HepG2 (cell line): ENCODE measurements around the gene ITIH2. TPM values are rescaled to one million over a fixed set of nuclear protein-coding genes. Genes with fewer than 3 reads are reported as not detected.

ENCODE experiments used
- ATAC-seq: fragments of 200-7000 bp; cut with Tn5 transposase; 3 replicates; pipeline ENCODE4 v1.9.1; 2020; ENCODE audit warnings: mild to moderate bottlenecking, moderate library complexity
- BruUV-seq: library from RNA; stranded (reverse); fragments of 400-500 nt; replicated peaks from 2 replicates; lab custom pipeline; 2021; lab: Mats Ljungman, UMichigan
- CTCF ChIA-PET: fragments of 300-600 bp; formaldehyde crosslinking; extraction: SDS; loops from one replicate; lab custom pipeline; 2021; ENCODE audit warnings: low total read pairs, inconsistent platforms, low intra/inter-chr PET ratio; lab: Yijun Ruan, JAX
- POLR2A ChIA-PET: fragments of 350-600 bp; sonication (Branson Sonifier 250); formaldehyde crosslinking; loops from one replicate; lab custom pipeline; 2020; ENCODE audit warnings: antibody characterized with exemption, inconsistent platforms; lab: Yijun Ruan, JAX
- DNase-seq: peaks from one replicate; pipeline ENCODE4 v3.0.0-alpha.2; 2015; ENCODE audit warnings: low spot score
- FAIRE-seq: peaks from 3 replicates; lab custom pipeline; 2011; peaks lifted over from hg19 to GRCh38; lab: Jason Lieb, UNC
- H2AFZ ChIP-seq: one replicate; pipeline ENCODE4 v1.6.1; 2011; ENCODE audit warnings: low read length, inconsistent platforms
- H3K27ac ChIP-seq: fragments of 300-600 bp; 3 replicates; pipeline ENCODE4 v1.8.0; 2011; ENCODE audit warnings: mixed run types, mild to moderate bottlenecking, mixed read lengths, low read length, inconsistent platforms; ENCODE audit not compliant: insufficient read depth; ENCODE audit errors: extremely low read length
- H3K27me3 ChIP-seq, 2 experiments: fragments of 200-600 bp in 1 of 2; 2 replicates in 1 of 2; 3 replicates in 1 of 2; pipeline versions ENCODE4 v1.6.0 to v1.8.0; 2011; ENCODE audit warnings: low read length in 2 of 2, mild to moderate bottlenecking in 2 of 2, moderate library complexity in 2 of 2, inconsistent platforms in 1 of 2; ENCODE audit not compliant: insufficient read depth in 2 of 2, control insufficient read depth in 1 of 2
- H3K36me3 ChIP-seq, 2 experiments: fragments of 200-600 bp in 1 of 2; replicated peaks in 1 of 2; 2 replicates in 1 of 2; 3 replicates in 1 of 2; pipeline versions ENCODE4 v1.5.1 to v1.8.0; 2011; ENCODE audit warnings: low read length in 2 of 2, inconsistent platforms in 1 of 2; ENCODE audit not compliant: insufficient read depth in 2 of 2, control insufficient read depth in 1 of 2
- H3K4me1 ChIP-seq: 2 replicates; pipeline ENCODE4 v1.5.1; 2012; ENCODE audit warnings: low read length, inconsistent platforms; ENCODE audit not compliant: insufficient read depth
- H3K4me2 ChIP-seq: 2 replicates; pipeline ENCODE4 v1.6.0; 2011; ENCODE audit warnings: low read depth, low read length, inconsistent platforms
- H3K4me3 ChIP-seq, 3 experiments: fragments of 200-600 bp in 1 of 3; sonication (generic), shearing (Covaris generic) in 1 of 3; replicated peaks in 1 of 3; 2 replicates each; pipeline ENCODE4 v1.5.1; 2011 to 2016; ENCODE audit warnings: low read length in 3 of 3, inconsistent platforms in 2 of 3, low read depth in 2 of 3, mild to moderate bottlenecking in 2 of 3, control low read depth in 1 of 3, mixed read lengths in 1 of 3; ENCODE audit not compliant: insufficient read depth in 1 of 3
- H3K79me2 ChIP-seq: one replicate; pipeline ENCODE4 v1.6.1; 2011; ENCODE audit warnings: low read length, inconsistent platforms; ENCODE audit not compliant: insufficient read depth
- H3K9ac ChIP-seq: 2 replicates; pipeline ENCODE4 v1.6.0; 2011; ENCODE audit warnings: mild to moderate bottlenecking, low read depth, low read length, inconsistent platforms; ENCODE audit not compliant: insufficient read depth
- H3K9me3 ChIP-seq: 2 replicates; pipeline ENCODE4 v1.5.1; 2012; ENCODE audit warnings: mild to moderate bottlenecking, low read length
- H4K20me1 ChIP-seq: 2 replicates; pipeline ENCODE4 v1.6.0; 2011; ENCODE audit warnings: inconsistent platforms, mild to moderate bottlenecking, low read length, moderate library complexity; ENCODE audit not compliant: insufficient read depth
- AGO2 ChIP-seq: fragments of 200-400 bp; formaldehyde crosslinking; optimal IDR thresholded peaks from 2 replicates; pipeline ENCODE3; 2017; ENCODE audit warnings: mild to moderate bottlenecking, low read depth, low read length, moderate library complexity
- DPF2 ChIP-seq: sonication (generic); formaldehyde crosslinking; IDR thresholded peaks from 2 replicates; pipeline ENCODE4 v1.4.0; 2020; ENCODE audit warnings: mild to moderate bottlenecking, low read depth, missing genetic modification reagents, borderline replicate concordance
- POLR2A ChIP-seq, 2 experiments: IDR thresholded peaks; 2 replicates each; pipeline ENCODE4 v1.6.1; 2011; ENCODE audit warnings: low read depth in 2 of 2, low read length in 2 of 2, mild to moderate bottlenecking in 1 of 2, moderate library complexity in 1 of 2; ENCODE audit not compliant: insufficient read depth in 1 of 2
- POLR2G ChIP-seq: fragments of 200-400 bp; formaldehyde crosslinking; IDR thresholded peaks from 2 replicates; pipeline ENCODE4 v1.6.1; 2018; ENCODE audit warnings: mild to moderate bottlenecking, low read depth, low read length, moderate library complexity
- RAD51 ChIP-seq: fragments of 450-650 bp; IDR thresholded peaks from 2 replicates; pipeline ENCODE4 v1.6.1; 2016; ENCODE audit warnings: borderline replicate concordance
- RBFOX2 ChIP-seq: fragments of 200-400 bp; formaldehyde crosslinking; IDR thresholded peaks from 2 replicates; pipeline ENCODE4 v1.6.1; 2017; ENCODE audit warnings: low read depth, mild to moderate bottlenecking, low read length
- RBM22 ChIP-seq: fragments of 200-400 bp; formaldehyde crosslinking; optimal IDR thresholded peaks from 2 replicates; pipeline ENCODE3; 2017; ENCODE audit warnings: mild to moderate bottlenecking, low read length, moderate library complexity
- SMARCE1 ChIP-seq: fragments of 450-650 bp; IDR thresholded peaks from 2 replicates; pipeline ENCODE4 v1.6.1; 2017; ENCODE audit warnings: borderline replicate concordance
- SSRP1 ChIP-seq: IDR thresholded peaks from 2 replicates; pipeline ENCODE4 v1.6.1; 2016; ENCODE audit warnings: control low read depth
- TAF1 ChIP-seq: sonication (generic); formaldehyde crosslinking; IDR thresholded peaks from 2 replicates; pipeline ENCODE4 v1.4.0; 2020; ENCODE audit warnings: missing genetic modification reagents
- ZNF160 ChIP-seq: sonication (generic); formaldehyde crosslinking; IDR thresholded peaks from 2 replicates; pipeline ENCODE4 v1.8.0; 2022; ENCODE audit warnings: mild to moderate bottlenecking, inconsistent platforms, missing genetic modification reagents
- ZNF224 ChIP-seq: sonication (generic); formaldehyde crosslinking; IDR thresholded peaks from 2 replicates; pipeline ENCODE4 v1.5.0; 2020; ENCODE audit warnings: mild to moderate bottlenecking, missing genetic modification reagents
- ZNF501 ChIP-seq: sonication (generic); formaldehyde crosslinking; IDR thresholded peaks from 2 replicates; pipeline ENCODE4 v1.5.1; 2020; ENCODE audit warnings: mild to moderate bottlenecking, moderate library complexity, missing genetic modification reagents
- ZNF558 ChIP-seq: sonication (generic); formaldehyde crosslinking; IDR thresholded peaks from 2 replicates; pipeline ENCODE4 v1.9.0; 2022; ENCODE audit warnings: mild to moderate bottlenecking, missing genetic modification reagents, borderline replicate concordance
- ZSCAN25 ChIP-seq: sonication (generic); formaldehyde crosslinking; IDR thresholded peaks from 2 replicates; pipeline ENCODE4 v1.8.0; 2022; ENCODE audit warnings: mild to moderate bottlenecking, missing genetic modification reagents
- WGBS: methylation state at CpG from one replicate; pipeline ENCODE4 v1.1.6; 2017; ENCODE audit warnings: low lambda C conversion rate; 5-methylcytosine and 5-hydroxymethylcytosine counted together
- in situ Hi-C: cut with HindIII; loops from 2 replicates; pipeline ENCODE4 v1.10.0; 2017; ENCODE audit warnings: low pct_unique_long_range_greater_than_20kb; ENCODE audit not compliant: extremely low pct_ligation_motif_present
- intact Hi-C: fragments of 100-400 bp; cut with micrococcal nuclease; formaldehyde crosslinking; loops from one replicate; pipeline ENCODE4 v1.10.0; 2022; ENCODE audit not compliant: unreplicated experiment
- polyA plus RNA-seq, 8 experiments: library from polyadenylated mRNA; depleted of rRNA in 3 of 8; stranded (reverse) in 7 of 8; unstranded in 1 of 8; fragments of >200 nt; fragmentation: Illumina TruSeq in 4 of 8; extraction: Trizol in 4 of 8; gene quantifications; 2 replicates each; pipeline versions ENCODE4 v1.2.1 to v1.2.3, GENCODE V29; 2011 to 2016; ENCODE audit warnings: low read depth in 4 of 8, missing spikeins in 1 of 8, mixed read lengths in 1 of 8; ENCODE audit not compliant: insufficient read depth in 1 of 8
- total RNA-seq, 5 experiments: library from RNA; depleted of rRNA; stranded (reverse); fragments of >200 nt; fragmentation: Illumina TruSeq; extraction: Trizol; gene quantifications; 2 replicates each; pipeline ENCODE4 v1.2.3, GENCODE V29; 2016; ENCODE audit warnings: low read depth in 1 of 5

Gene ITIH2
- total and polyA plus RNA-seq, 2 of the 13 experiments (the other 11 are each of a cell fraction or from before 2014, with no cell fraction given): 1,197 to 1,427 TPM

- Histone ChIP-seq H3K9me3 (no peaks in the 10 kb centered on the region), H3K36me3 (peaks cover 41 to 65% of the 10 kb centered on the region in 2 experiments), H3K27ac (no peak overlapping the region), H2AFZ (no peak overlapping the region), H3K4me2 (no peak overlapping the region), H3K9ac (no peak overlapping the region), H3K4me3 (no peak overlapping the region), H3K79me2 (no peaks in the 10 kb centered on the region), H3K4me1 (no peaks in the 10 kb centered on the region), H4K20me1 (no peaks in the 10 kb centered on the region), H3K27me3 (no peaks in the 10 kb centered on the region; a peak in 1 of 5 replicates)
- TSS peak; percentile 5 for BruUV-seq
- ChIA-PET POLR2A (interaction anchor here (1.1 to 1.8 kb wide), 3 partner anchors 32 to 50 kb away, joined by 3 to 5 read pairs (median 4); partner anchors contain the start of genes ATP5F1C, ITIH2 and KIN), CTCF (no interaction called here)
- intact Hi-C loops: no loop called here
- DNase-seq (no peak), FAIRE-seq (no peak), ATAC-seq (no peak)
- 98% methylated on average over 15 of the region's 20 CpGs for WGBS
- in situ Hi-C loops: no loop called here
- peak; percentile 25 for TF ChIP-seq AGO2
- TF ChIP-seq TAF1 (CRISPR knock-in tag): no peak
- 0 out of 2 replicates have a peak, but pooled peaks have one; percentile 32 for TF ChIP-seq ZNF501 (CRISPR knock-in tag)
- 0 out of 2 replicates have a peak, but pooled peaks have one; percentile 33 for TF ChIP-seq RBFOX2
Measured at GRCh38 chr10:7738536-7739407, 35.7 kb downstream of the ITIH2 start.

- Histone ChIP-seq H3K27me3 (no peaks in the 10 kb centered on the region; a peak in 1 of 5 replicates), H3K79me2 (no peaks in the 10 kb centered on the region), H3K4me1 (no peaks in the 10 kb centered on the region), H3K9me3 (no peaks in the 10 kb centered on the region), H3K4me3 (no peak overlapping the region), H3K4me2 (no peak overlapping the region), H4K20me1 (no peaks in the 10 kb centered on the region), H2AFZ (no peak overlapping the region), H3K27ac (no peak overlapping the region), H3K36me3 (peaks cover 51 to 76% of the 10 kb centered on the region in 2 experiments), H3K9ac (no peak overlapping the region)
- FAIRE-seq: no peak
- peak; percentile 94 for TF ChIP-seq RBM22
- no peak for TF ChIP-seq SMARCE1
- TF ChIP-seq SSRP1: 0 out of 2 replicates have a peak, but pooled peaks have one; percentile 30
- no peak for TF ChIP-seq ZSCAN25 (CRISPR knock-in tag)
- TF ChIP-seq ZNF224 (CRISPR knock-in tag): no peak
- no peak for TF ChIP-seq ZNF160
- no peak for TF ChIP-seq DPF2 (CRISPR knock-in tag)
- 0 out of 4 replicates have a peak, but pooled peaks of 1 of the 2 experiments have one; percentile 18 for TF ChIP-seq POLR2A (IDR thresholded peaks at IDR 0.05; ENCODE audit: insufficient read depth in 1 of 2, low read depth in 2 of 2, low read length in 2 of 2)
- TF ChIP-seq ZNF558 (CRISPR knock-in tag): no peak
- TF ChIP-seq RAD51: no peak
- TF ChIP-seq POLR2G: peak; percentile 57
- no TSS peak for BruUV-seq
- in situ Hi-C loops: no loop called here
- CTCF ChIA-PET: no interaction called here
- POLR2A ChIA-PET: no interaction called here
- no peak for DNase-seq
- WGBS: 98% methylated on average over 8 of the region's 8 CpGs
- no peak; the same call in 2 of the 3 replicates for ATAC-seq
- intact Hi-C loops: no loop called here
Measured at GRCh38 chr10:7744307-7744706, 41.2 kb downstream of the ITIH2 start.
